ENCODE data around the gene FUOM.

The FUOM gene

DNA sequence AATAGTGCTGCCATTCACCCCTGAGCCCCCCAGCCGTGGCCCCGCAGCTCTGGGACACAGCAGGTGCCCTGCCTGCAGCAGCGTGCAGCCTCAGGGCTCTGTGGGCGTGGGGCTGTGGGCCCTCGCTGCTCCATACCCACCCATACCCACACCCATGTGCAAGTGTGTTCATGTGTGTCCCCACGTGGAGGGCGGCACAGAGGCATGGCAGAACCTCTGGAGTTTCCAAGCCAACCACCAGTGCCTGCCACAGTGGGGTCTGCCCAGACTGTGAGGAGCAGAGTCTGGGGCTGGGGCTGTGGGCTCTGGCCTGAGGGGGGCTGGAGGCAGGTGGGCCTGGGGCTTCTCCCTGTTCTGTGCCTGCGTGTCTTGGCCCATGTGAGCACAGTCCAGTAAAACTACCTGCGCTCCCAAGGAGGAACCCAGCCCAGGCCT, 8.2 kb downstream of the FUOM start:
- no peak for DNase-seq

DNA sequence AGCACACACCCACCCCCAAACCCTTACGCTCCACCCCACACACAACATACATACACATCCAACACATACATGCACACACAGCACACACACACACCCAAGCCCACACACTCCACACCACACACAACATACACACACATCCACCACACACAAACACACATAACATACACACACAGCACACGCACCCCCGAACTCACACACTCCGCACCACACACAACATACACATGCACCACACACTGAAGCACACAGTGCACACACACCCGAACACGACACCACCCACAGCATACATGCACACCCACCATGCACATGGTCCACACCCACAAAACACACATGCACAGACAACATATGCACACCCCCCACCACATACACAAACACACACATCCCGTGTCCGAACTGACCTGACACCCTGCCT, 8.7 kb downstream of the FUOM start:
- DNase-seq, result no peak

DNA sequence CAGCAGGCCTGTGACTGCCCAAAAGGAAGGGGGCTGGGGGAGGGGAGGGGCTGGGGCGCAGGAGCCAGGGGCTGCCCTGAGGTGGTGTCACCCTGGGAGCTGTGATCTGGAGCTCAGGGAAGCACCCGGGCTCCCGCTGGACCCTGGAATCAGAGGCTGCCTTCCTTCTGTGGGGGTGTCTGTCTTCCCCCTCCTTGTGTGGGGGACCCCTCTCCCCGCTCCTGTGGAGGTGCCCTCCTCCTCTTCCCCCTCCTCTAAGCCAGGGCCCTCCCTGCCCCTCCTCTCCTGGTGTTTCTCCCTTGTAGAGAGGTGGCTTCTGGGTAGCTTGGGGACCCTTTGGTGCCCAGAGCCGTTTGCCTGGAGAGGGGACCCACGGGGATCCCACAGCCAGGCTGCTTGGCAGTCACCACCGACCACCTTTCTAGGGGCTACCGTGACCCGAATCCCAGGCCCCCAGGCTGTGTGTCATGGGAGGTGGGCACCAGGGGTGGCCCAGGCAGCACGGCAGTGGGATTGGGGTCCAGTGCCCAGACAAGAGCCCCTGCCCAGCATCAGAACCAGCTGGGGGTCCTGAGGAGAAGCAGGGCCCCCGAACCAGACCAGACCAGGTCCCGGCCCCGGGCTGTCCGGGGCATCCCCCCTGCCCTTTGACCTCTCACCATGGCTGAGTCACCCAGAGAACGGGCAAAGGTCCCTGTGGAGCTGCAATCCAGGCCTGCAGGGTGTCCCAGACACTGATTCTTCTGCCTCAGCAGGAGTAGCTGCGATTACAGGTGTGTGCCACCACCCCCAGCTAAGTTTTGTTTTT, 9.9 kb downstream of the FUOM start:
- DNase-seq, result no peak

DNA sequence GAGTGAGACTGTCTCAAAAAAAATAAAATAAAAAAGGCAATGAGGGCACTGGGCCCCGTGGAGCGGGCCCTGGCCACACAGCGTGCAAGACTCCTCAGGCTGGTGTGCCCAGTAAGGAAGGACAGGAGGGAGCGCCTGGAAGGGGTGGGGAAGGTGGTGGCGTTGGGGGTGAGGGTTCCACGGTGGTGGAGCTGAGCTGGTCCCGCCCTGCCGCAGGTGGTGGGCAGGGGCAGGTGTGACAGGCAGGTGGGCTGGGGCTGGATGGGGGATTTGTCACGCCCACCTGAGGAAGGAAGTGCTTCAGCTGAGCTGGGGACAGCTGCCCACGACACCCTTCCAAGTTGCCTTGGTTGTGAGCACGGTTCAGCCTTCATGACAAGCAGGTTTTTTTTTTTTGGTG, 11.4 kb downstream of the FUOM start:
- DNase-seq, result no peak

DNA sequence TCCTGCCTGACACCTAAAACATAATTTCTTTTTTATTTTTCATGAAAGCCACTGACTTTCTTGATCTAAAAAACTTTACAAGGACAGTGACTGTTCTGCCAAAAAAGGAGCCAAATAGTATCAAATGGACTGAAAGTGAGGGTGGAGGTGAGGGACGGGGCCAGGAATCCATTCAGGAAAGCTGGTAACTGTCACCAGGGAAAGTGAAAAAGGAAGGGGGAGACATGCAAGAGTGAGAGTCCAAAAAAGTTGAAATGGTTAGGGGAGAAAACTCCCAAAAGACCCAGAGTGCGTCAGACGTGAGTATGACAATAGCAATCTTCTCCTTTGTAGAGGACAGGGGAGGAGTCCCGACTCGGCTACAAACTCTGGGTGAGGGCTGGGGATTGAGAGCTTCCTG, 13.6 kb downstream of the FUOM start:
- no peak for DNase-seq

DNA sequence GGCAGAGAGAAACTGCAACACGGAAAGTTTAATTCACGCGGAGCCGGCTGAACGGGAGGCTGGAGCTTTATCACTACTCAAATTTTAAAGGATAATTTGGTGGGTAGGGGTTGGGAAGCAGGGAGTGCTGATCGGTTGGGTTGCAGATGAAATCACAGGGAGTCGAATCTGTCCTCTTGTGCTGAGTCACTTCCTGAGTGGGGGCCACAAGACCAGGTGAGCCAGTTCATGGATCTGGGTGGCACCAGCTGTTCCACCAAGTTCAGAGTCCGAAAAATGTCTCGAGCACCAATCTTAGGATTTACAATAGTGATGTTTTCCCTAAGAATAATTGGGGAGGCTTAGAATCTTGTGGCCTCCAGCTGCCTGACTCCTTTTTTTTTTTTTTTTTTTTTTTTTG, 14.3 kb downstream of the FUOM start:
- no peak for DNase-seq

DNA sequence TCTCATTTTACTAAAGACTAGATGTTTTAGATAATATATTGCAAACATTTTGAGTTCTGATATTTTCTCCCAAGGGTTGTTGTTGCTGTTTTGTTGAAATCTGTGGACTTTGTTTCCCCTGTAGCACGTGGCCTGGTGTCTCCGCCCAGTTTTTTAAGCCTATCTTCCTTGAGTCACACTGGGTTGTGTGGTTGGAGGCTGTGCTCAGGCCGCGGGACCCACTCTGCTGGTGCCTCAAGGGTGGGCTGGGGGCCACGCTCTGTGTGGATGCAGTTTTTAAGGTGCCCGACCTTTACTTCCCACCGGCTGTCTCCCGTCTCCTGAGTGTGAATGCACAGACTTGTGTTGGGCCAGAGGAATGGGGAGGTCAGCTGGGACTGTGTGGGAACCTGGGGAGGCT, 14.9 kb downstream of the FUOM start:
- DNase-seq, result no peak

DNA sequence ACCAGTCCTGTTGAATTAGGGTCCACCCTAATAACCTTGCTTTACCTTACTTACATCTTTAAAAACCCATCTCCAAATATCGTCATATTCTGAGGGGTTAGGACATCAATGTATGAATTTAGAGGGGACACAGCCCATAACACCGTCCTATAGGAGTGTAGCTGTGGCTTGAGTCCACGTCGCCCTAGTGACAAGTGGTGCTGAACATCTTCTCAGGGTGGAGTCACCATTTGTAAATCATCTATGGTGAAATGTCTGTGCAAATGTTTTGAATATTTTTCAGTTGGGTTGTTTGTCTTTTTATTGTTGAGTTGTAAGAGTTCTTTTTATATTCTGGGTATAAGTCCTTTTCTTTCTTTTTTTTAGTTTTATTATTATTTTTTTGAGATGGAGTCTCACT, 15.8 kb downstream of the FUOM start:
- DNase-seq, result no peak

DNA sequence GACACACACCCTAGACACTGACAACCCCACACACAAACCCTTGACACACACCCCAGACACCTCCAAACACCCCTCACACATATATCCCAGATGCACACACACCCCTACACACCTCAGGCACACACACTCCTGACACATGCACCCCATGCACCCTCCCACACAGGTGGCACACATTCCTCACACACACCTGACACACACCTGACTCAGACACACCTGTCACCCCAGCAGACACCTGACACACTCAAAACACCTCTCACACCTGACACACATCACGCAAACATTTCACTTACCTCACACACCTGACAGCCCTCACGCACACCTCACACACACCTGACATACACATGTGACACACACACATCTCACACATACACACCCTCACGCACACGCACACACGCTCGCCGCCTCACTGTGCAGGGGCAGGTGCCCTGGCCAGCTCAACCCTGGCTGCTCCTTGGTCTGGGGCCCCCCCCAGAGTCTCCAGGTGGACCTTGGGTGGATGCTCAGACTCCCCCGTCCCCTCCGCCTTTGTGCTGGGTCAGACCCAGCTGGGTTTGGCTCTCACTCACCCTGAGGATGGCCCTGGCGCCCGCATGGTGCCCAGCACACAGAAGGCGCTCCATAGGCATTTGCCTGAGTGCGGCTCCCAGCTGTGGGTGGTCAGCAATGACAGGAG, 18.0 kb downstream of the FUOM start:
- no peak for DNase-seq

DNA sequence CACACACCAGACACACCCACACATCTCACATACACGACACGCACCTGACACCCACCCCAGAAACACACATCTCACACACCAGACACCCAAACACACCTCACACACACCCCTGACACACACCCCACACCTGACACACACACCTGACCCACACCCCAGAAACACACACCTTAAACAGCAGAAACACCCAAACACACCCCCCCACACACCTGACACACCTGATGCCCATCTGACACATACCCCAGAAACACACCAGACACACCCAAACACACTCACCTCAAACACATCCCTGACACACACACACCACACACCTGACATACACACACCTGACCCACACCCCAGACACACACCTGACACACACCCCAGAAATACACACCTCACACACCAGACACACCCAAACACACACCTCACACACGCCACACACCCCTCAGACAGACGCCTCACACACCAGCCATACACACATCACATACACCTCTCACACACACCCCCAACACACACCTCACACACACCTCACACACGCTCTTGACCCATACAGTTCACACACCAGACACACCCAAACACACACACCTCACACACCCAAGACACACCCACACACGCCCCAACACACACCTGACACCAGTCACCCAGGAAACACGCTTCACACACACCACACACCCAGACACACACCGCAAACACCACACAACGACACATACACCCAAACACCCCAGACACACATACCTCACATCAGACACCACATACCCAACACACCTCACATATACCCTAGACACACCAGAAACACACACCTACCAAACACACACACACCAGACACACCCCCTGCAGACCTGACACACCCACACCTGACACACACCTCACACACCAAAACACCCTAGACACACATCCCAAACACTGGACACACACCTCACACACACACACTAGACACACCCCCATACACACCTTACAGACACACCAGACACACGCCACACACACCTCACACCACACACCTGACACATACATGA, 19.4 kb downstream of the FUOM start:
- no peak for DNase-seq

DNA sequence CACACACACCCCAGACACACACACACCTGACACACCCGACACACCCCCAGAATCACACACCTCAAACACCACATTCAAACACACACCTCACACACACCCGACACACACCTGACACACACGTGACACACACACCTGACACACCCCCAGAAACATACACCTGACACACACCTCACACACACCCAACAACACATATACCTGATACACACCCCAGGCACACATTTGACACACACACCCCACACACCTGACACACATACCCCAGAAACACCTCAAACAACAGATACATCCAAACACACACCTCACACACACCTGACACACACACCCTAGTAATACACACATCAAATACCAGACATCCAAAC, 20.5 kb downstream of the FUOM start:
- no peak for DNase-seq

DNA sequence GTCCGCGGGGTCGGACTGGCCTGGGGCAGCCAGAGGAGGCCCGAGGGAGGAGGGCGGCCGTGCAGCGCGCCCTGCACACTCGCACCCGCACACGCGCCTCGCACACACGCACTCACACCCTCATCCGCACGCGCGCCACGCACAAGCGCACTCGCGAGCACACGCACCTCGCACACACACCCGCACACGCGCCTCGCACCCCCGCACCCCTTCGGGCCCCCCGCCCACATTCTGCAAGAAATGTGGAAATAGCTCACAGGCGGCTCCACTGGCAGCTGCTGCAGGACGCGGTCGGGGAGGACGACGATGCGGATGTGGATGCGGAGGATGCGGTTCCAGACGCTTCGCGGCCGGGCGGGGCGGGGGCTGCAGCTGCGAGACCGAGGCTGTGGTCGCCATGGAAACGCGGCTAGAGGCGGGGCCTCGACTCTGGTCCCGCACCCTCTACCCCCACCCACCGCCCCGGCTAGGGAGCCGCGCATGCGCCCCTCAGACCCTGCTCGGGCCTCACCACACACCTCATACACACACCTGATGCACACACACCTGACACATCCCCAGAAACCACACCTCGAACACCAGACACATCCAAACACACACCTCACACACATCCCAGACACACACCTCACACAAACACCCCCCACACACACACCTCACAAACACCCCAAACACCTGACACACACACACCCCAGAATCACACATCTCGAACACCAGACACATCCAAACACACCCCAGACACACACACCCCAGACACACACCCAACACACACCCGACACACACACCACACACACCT, 21.0 kb downstream of the FUOM start, which contains the start of gene CALY:
Gene CALY, minus strand, starts transcription at position 320 of the 793 bp plus-strand sequence. CDS start 7,907 bp downstream, outside the sequence.
- no peak for DNase-seq

DNA sequence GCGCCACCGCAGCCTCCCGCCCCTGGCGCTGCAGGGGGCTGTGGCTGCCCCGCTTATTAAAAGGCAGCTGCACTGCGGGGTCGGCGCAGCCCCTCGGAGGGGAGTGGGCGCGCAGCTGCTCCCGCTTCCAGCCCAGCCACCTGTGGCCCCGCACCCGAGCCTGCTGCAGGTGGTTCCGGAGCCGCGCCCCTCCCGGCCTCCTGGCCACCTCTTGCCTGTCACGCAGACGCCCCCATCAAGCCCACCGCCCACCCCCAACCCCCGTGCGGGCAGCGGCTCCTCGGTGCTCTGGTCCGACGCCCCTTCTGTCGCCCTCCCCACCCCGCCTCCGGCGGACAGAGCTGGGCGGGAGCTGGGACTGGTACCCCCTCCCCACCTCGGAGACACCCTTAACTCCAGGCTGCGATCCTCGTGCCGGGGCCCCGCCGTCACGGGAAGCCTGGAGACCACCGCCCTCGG, 21.7 kb downstream of the FUOM start:
- DNase-seq, result no peak

DNA sequence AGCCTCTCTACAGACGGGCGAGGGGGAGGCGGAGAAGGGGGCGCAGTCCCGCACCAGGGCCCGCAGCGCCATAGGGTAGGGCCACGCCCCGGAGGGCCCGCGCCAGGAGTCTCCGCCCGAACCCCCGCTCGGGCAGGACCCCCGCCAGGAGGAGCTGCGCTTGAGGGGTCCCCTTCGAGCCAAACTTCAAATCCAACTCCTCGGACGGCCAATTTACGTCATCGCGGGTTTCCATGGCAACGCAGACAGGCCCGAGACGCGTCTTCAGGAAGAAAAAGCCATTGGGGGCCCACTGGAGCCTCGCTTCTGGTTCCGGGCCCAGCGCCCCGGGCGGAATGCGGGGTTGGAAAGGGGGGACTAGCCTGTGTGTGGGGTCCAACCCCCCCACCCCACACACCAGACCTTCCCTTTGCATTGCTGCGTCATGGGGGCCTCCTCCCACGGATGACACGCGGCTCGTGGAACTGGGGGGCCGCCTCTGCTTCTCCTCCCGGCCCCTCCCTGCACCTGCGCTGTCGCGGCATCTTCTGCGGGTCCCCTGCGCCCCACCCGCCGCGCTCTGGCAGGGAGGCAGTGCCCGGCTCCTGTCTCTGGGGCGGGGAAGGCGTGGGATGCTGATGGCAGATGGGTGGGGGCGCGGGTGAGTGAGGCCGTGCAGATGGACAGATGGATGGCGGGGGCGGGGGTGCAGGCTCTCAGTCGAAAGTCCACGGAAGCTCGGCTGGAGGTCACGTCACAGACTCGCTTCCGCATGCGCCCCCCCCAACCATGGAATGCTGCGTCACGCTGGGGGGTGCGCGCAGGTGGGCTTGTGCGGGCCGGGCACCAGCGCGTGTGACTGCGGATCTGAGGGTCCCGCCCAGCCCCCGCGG, 22.3 kb downstream of the FUOM start:
- DNase-seq, result no peak

DNA sequence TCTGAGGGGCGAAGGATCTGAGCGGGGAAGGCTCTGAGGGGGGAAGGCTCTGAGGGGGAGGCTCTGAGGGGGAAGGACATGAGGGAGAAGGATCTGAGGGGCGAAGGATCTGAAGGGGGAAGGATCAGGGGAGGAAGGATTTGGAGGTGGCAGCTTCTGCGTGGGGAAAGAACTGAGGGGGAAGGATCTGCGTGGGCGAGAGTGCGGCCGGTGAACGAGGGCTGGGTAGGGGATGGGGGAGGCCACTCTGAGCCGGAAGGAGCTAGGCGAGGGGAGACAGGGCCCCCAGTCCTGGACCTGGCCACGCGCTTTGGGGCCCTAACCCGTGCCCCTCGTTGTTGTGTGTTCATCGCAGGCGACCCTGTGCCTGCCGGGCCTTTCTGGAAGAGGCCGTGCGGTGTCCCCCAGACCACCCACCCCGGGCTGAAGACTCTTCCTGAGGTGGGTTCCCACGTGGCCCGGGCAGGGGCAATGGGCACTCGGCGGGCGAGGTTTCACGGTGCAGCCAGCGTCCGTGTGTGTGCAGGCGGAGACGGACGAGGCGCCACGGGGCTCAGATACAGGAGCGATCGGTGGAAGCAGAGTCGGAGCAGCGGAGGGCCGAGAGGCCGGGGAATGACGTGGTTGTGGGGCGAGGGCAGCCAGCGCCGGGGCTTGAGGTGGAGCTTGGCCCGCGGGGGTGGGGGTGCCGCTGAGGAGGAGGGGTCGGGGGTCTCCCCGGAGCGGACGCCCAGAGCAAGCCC, 23.1 kb downstream of the FUOM start:
- DNase-seq, result no peak

DNA sequence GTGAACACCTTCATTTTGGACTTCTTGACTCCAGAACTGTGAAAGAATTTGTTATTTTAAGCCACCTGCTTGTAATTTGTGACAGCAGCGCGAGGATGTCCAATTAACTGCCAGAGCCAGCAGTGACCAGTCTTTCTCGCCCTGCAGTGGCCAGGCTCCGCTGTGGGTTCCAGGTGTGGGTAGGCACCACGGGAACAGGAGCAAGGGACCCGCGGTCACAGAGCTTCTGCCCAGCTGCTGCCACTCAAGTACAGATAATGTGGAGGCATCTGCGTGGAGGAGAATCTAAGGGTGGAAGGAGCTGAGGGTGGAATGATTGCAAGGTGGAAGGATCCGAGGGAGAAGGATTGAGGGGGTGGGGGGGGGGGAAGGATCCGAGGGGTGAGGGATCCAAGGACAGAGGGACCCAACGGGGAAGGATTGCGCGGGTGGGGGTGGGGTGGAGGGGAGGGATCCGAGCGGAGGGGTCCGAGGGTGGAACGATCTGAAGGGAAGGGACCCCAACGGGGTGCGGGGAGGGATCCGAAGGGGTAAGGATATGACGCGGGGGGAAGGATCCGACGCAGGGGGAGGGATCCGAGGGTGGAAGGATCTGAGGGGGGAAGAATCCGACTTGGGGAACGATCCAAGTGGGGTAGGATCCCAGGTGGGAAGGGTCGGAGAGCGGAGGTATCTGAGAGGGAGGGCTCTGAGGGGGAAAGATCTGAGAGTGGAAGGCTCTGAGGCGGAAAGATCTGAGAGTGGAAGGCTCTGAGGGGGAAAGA, 24.7 kb downstream of the FUOM start:
- no peak for DNase-seq

DNA sequence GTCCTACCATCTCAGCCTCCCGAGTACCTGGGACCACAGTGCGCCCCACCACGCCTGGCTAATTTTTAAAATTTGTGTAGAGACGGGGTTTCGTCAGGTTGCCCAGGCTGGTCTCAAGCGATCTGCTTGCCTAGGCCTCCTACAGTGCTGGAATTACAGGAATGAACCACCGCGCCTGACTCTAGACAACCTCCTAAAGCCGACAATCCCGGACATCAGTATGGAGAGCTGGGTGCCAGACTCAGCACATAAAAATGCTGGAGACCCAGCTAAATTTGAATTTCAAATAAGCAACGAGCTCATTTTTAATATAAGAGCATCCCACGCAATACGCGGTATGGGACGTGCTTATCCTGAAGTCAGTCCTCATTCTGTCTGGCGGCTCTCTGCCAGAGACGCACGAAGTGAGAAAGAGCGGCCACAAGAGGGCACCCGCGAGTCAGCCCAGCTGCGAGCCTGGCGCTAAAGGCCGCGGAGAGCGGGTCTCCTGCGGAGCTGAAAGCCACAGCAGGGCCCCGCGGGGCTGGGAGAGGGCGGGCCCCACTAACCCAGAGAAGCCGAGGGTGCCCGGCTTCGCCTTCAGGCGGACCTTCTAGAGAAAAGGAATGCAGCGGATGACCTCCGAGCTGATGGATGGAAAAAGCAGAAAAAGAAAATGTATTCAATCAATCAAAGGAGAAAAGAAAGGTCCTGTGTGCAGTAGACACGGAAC, 28.2 kb downstream of the FUOM start:
- peak; percentile 67 for DNase-seq

DNA sequence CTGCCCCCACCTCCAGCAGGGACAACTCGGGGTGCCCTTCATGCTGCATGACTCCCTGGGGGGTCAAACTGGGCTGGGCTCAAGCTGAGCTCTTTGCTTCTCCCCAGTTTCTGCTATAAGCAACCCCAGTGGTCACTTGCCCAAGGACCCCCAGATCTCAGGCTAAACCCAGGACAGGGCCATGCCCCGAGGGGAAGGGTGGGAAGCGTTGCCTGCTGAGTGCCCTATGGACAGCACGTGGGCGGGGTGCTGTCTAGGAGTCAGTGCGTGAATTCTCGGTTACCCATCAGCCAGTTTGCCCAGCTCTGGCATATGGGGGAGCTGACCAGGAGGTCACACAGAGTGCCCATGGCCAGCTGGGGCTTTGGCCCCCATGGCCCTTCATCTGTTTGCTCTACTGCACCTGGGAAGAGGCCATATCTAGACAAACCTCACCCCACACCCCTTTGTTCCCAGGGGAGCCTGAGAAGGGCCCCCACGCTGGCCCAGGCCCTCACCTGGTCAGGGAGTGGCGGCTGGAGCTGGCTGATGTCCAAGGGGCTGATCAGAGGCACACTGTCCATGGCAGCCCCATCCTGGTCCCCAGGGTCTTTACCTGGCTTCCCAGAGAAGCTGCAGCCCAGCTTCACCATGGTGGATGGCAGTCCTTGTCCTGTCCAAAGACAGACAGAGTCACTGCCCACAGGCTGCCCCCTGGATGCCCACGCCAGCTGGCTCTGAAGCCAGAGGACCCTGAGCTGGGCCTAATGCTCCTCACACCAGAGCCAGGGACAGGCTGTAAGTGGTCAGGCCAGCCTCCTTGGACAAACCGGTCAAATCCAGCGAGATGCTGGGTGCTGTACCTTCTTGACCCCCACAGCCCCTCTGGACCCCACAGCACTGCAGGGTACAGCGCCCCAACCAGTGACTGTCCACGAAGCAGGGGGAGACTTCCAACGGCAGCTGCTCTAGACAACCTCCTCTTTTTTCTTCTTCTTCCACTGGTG, 29.2 kb downstream of the FUOM start:
- DNase-seq, result no peak
